LNCAP (cell line): ENCODE data around the gene NAV1.

ENCODE experiments used
- TF ChIP-seq, protein P1 (sequence below): fragments of 450-650 bp; IDR thresholded peaks from 2 replicates; pipeline ENCODE4 v1.5.1; 2017; ENCODE audit warnings: mild to moderate bottlenecking

The NAV1 gene

DNA sequence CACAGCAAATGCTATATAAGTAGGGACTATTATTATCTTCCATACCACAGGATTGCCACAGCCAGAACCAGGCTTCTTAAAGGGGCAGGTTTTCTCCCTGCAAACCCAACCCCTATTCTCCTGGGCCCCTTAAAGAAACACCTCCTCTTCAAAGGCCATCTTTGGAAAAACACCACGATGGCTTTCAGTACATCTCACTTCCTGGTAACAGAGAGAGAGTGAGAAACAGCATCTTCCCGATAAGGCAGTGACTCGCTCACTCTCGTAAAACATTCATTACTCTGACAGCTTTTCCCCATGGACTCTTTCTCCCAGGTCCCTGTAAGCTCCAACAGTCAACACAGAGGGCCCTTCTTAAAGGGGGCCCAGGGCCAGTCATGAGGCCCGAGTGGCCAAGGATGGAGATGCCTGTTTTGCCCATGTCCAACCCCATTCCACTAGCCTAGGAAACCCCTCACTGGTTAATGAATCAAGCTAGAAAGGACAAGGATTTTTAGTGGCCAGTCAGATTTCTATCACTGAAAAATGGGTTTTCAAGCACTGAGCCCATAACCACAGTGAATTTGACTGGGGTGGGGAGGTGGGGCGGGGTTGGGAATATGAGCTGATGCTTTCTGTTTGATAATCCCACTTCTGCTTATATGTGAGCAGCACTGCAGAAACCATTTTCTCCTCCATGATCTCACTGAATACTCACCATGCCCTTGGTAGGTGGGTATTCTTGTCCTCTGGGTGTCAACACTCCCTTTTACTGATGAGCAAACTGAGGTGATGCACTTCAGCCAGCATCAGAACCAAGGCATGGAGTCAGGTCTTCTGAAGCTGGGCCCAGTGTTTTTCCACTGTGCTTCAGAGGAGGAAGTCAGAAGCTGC is 3.6 kb upstream of the NAV1 start:
- TF ChIP-seq, protein P1, sequence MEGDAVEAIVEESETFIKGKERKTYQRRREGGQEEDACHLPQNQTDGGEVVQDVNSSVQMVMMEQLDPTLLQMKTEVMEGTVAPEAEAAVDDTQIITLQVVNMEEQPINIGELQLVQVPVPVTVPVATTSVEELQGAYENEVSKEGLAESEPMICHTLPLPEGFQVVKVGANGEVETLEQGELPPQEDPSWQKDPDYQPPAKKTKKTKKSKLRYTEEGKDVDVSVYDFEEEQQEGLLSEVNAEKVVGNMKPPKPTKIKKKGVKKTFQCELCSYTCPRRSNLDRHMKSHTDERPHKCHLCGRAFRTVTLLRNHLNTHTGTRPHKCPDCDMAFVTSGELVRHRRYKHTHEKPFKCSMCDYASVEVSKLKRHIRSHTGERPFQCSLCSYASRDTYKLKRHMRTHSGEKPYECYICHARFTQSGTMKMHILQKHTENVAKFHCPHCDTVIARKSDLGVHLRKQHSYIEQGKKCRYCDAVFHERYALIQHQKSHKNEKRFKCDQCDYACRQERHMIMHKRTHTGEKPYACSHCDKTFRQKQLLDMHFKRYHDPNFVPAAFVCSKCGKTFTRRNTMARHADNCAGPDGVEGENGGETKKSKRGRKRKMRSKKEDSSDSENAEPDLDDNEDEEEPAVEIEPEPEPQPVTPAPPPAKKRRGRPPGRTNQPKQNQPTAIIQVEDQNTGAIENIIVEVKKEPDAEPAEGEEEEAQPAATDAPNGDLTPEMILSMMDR = no peak

DNA sequence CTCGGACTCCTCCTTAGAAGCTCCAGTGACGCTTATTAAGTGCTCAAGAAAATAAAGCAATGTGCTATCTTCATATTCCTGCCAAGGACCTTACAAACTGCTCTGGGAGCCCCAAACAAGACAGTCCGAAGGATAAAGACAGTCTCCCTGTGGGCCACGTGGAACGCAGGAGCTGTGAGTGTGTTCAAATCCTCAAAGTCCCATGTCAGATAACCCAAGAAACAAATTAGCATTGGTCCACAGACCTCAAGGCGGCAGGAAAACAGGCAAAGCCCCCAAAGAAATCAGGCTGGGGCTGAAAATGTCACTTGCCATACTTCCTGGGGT is 3.0 kb upstream of the NAV1 start:
- TF ChIP-seq, protein P1 = no peak

- TF ChIP-seq, protein P1 = no peak
Observed at GRCh38 chr1:201536558-201536957, 2.4 kb upstream of the NAV1 start.

DNA sequence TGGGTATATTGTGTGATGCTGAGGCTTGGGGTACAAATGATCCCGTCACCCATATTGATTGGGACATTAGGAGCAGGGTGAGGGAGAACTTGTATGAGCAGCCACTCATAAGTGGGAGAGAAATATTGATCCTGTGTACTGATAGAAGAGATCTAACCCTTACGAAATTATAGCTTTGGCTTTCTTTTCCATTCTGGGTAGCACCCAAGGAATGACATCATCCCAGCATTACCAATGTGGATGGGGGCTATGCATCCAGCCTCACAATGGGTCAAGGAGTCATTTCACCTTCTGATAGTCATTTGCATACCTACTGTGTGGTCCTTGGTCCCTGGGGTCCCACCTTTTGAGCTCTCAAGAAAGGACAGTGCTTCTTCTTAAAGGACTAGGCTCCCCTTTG is 1.9 kb upstream of the NAV1 start:
- TF ChIP-seq, protein P1 = no peak

DNA sequence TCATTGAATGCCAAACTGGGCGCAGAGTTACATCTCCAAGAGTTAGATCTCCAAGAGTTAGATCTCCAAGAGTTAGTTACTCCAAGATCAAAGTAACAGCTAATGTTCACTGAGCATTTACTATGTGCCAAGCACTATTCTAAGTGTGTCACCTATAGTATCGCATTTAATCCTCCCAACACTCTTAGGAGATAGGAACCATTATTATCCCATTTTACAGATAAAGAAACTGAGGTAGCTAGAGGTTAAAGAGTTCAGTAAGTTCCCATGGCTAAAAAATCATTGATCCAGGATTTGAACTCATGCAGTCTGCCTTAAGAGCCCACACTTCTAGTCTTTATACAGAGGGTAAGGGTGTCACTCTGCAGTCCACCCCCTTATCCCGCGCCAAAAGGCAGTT is 1.5 kb upstream of the NAV1 start:
- TF ChIP-seq, protein P1 = no peak

DNA sequence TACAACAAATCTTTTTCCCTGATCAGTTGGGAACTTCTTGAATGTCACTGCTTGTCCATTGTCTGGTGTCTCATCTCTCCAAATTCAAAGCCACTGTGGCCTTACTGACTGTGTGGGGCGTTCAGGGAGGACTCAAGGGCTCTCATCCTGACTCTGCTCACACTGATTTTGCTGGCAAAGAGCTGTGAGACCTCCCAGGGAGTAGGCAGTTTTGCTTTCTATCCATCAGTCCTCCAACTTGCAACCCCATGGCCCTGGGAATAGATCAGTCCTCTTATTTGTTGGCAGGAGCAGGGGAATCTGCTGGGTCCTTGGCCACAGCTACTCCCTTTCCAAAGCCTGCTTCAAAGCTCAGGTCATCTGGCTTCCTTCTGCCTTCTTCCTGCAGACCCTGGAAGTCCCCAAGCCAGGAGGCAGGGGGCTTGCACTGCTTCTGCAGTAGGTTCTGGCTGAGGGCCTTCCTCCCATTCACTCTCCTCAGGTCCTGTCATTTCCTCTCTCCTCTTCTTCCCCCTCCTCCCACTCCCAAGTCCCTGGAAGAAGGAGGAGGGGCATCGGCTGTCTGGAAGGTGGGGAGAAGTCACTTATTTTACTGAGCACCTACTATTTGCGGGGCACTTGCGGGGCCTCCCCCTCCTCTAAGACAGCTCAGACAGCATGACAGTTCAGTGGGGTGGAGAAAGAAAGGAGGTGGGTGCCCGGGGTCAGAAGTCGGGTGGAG is 876 bp upstream of the NAV1 start:
- TF ChIP-seq, protein P1 = no peak

GRCh38 chr1:201539561-201540431 is 869 bp downstream of the NAV1 start:
- TF ChIP-seq, protein P1 = no peak
